Mesenchymal stem cell (in vitro differentiated cells and primary cell): ENCODE measurements around the gene RAB11FIP4.

Experiments
- DNase-seq: peaks from one replicate; pipeline ENCODE4 v3.0.0-alpha.2; 2013
- H2AFZ ChIP-seq: one replicate; pipeline ENCODE4 v1.6.1; 2013; ENCODE audit warnings: low read depth, mild to moderate bottlenecking, control low read depth, inconsistent platforms, low read length, moderate library complexity
- H2AK5ac ChIP-seq: 2 replicates; pipeline ENCODE4 v1.6.1; 2013; ENCODE audit warnings: low read length, moderate library complexity, mild to moderate bottlenecking, inconsistent platforms; ENCODE audit not compliant: severe bottlenecking
- H2BK120ac ChIP-seq: one replicate; pipeline ENCODE4 v1.6.1; 2013; ENCODE audit warnings: low read depth, mild to moderate bottlenecking, inconsistent platforms, low read length, moderate library complexity
- H2BK12ac ChIP-seq, 2 experiments: one replicate each; pipeline ENCODE4 v1.6.1; 2013; ENCODE audit warnings: inconsistent platforms in 2 of 2, low read length in 2 of 2, mild to moderate bottlenecking in 2 of 2, moderate library complexity in 2 of 2, control low read depth in 1 of 2
- H2BK15ac ChIP-seq: one replicate; pipeline ENCODE4 v1.6.1; 2013; ENCODE audit warnings: mild to moderate bottlenecking, low read depth, inconsistent platforms; ENCODE audit not compliant: poor library complexity, severe bottlenecking
- H2BK5ac ChIP-seq: 2 replicates; pipeline ENCODE4 v1.6.1; 2013; ENCODE audit warnings: low read depth, mild to moderate bottlenecking, low read length, control low read depth, inconsistent platforms; ENCODE audit not compliant: poor library complexity, severe bottlenecking
- H3K14ac ChIP-seq, 2 experiments: one replicate each; pipeline ENCODE4 v1.6.1; 2013; ENCODE audit warnings: inconsistent platforms in 2 of 2, low read length in 2 of 2, control low read depth in 1 of 2, mild to moderate bottlenecking in 1 of 2, moderate library complexity in 1 of 2
- H3K18ac ChIP-seq, 2 experiments: one replicate each; pipeline ENCODE4 v1.6.1; 2013; ENCODE audit warnings: inconsistent platforms in 2 of 2, low read length in 2 of 2, control low read depth in 1 of 2, low read depth in 1 of 2, mild to moderate bottlenecking in 1 of 2
- H3K23ac ChIP-seq, 2 experiments: one replicate each; pipeline ENCODE4 v1.6.1; 2013; ENCODE audit warnings: inconsistent platforms in 2 of 2, low read length in 2 of 2, mild to moderate bottlenecking in 2 of 2, moderate library complexity in 2 of 2, control low read depth in 1 of 2
- H3K27ac ChIP-seq: 2 replicates; pipeline ENCODE4 v1.5.1; 2013; ENCODE audit warnings: mild to moderate bottlenecking, moderate library complexity, low read length, control low read depth, inconsistent platforms; ENCODE audit not compliant: poor library complexity, severe bottlenecking
- H3K27me3 ChIP-seq, 2 experiments: 2 replicates each; pipeline versions ENCODE4 v1.6.1 to v1.7.0; 2013; ENCODE audit warnings: low read length in 2 of 2, mild to moderate bottlenecking in 2 of 2, moderate library complexity in 2 of 2, control low read depth in 1 of 2, inconsistent platforms in 1 of 2; ENCODE audit not compliant: control insufficient read depth in 1 of 2, insufficient read depth in 1 of 2
- H3K36me3 ChIP-seq, 2 experiments: 2 replicates each; pipeline versions ENCODE4 v1.6.1 to v1.7.0; 2013; ENCODE audit warnings: low read length in 2 of 2, control low read depth in 1 of 2, inconsistent platforms in 1 of 2, low read depth in 1 of 2, mild to moderate bottlenecking in 1 of 2; ENCODE audit not compliant: insufficient read depth in 2 of 2, control insufficient read depth in 1 of 2
- H3K4ac ChIP-seq, 2 experiments: one replicate each; pipeline ENCODE4 v1.6.1; 2013; ENCODE audit warnings: inconsistent platforms in 2 of 2, low read length in 2 of 2, mild to moderate bottlenecking in 2 of 2, moderate library complexity in 2 of 2, control low read depth in 1 of 2, low read depth in 1 of 2
- H3K4me1 ChIP-seq: 2 replicates; pipeline ENCODE4 v1.6.1; 2013; ENCODE audit warnings: low read depth, low read length, control low read depth; ENCODE audit not compliant: control insufficient read depth, insufficient read depth
- H3K4me2 ChIP-seq: 2 replicates; pipeline ENCODE4 v1.6.1; 2013; ENCODE audit warnings: low read length, mild to moderate bottlenecking, inconsistent platforms; ENCODE audit not compliant: poor library complexity, severe bottlenecking
- H3K4me3 ChIP-seq, 2 experiments: 2 replicates each; pipeline versions ENCODE4 v1.5.1 to v1.7.0; 2013; ENCODE audit warnings: low read length in 2 of 2, mild to moderate bottlenecking in 2 of 2, control low read depth in 1 of 2, low read depth in 1 of 2; ENCODE audit not compliant: insufficient read depth in 1 of 2
- H3K79me1 ChIP-seq: replicated peaks from 2 replicates; pipeline ENCODE4 v1.6.1; 2013; ENCODE audit warnings: mild to moderate bottlenecking, control low read depth, low read length, inconsistent platforms; ENCODE audit not compliant: poor library complexity, severe bottlenecking
- H3K9ac ChIP-seq: 2 replicates; pipeline ENCODE4 v1.7.0; 2013; ENCODE audit warnings: mild to moderate bottlenecking, low read length, moderate library complexity
- H3K9me3 ChIP-seq: 2 replicates; pipeline ENCODE4 v1.7.0; 2013; ENCODE audit warnings: mild to moderate bottlenecking, low read length; ENCODE audit not compliant: control insufficient read depth
- H4K8ac ChIP-seq: one replicate; pipeline ENCODE4 v1.6.1; 2013; ENCODE audit warnings: inconsistent platforms, mild to moderate bottlenecking, low read length, moderate library complexity
- H4K91ac ChIP-seq: one replicate; pipeline ENCODE4 v1.6.1; 2013; ENCODE audit warnings: mild to moderate bottlenecking, low read length, inconsistent platforms
- WGBS: methylation state at CpG from one replicate; pipeline ENCODE4 v1.1.7; 2013; ENCODE audit warnings: mixed read lengths; 5-methylcytosine and 5-hydroxymethylcytosine counted together

Gene RAB11FIP4

GRCh38 chr17:31491376-31492131, 100.1 kb downstream of the RAB11FIP4 start:
- Histone ChIP-seq H2BK12ac (no peak overlapping the region), H3K27me3 (peaks cover 75 to 86% of the 10 kb centered on the region in 2 experiments), H3K4me1 (peaks cover 13% of the 10 kb centered on the region), H2AFZ (no peak overlapping the region), H3K36me3 (no peaks in the 10 kb centered on the region), H3K14ac (no peak overlapping the region), H3K27ac (no peak overlapping the region), H3K9me3 (no peaks in the 10 kb centered on the region), H3K79me1 (no peaks in the 10 kb centered on the region), H3K18ac (no peak overlapping the region), H3K9ac (no peak overlapping the region), H2BK120ac (no peak overlapping the region), H2BK5ac (no peak overlapping the region), H3K23ac (no peak overlapping the region), H2AK5ac (no peak overlapping the region), H3K4me2 (no peak overlapping the region), H3K4me3 (no peak overlapping the region), H4K91ac (no peak overlapping the region), H2BK15ac (no peak overlapping the region), H3K4ac (no peak overlapping the region), H4K8ac (no peak overlapping the region)
- no peak for DNase-seq
- 68% methylated on average over 18 of the region's 18 CpGs for WGBS

DNA sequence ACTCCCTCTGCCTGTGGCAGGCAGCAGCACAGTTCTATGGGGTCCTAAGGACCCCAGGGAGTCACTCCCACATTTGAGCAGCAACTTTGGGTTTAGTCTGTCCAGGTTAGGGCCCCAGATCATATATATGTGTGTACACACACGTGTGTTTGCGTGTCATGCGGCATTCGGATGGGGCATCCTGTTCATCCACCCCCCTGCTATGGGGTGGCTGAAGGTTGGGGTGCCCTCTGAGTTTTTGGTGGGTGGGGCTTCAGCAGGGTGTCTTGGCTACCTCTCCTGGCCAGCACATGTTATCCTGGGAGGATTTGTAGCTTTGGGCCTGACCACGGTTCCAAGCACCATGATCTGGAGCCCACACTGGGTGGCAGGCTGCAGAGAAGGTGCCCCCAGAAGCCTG, 100.7 kb downstream of the RAB11FIP4 start:
- no peaks in the 10 kb centered on the region for H3K79me1 ChIP-seq
- H3K18ac ChIP-seq: no peak overlapping the region
- WGBS: 89% methylated on average over 5 of the region's 5 CpGs
- no peak overlapping the region for H3K9ac ChIP-seq
- no peak overlapping the region for H3K4me3 ChIP-seq
- no peak overlapping the region for H2BK15ac ChIP-seq
- H2BK120ac ChIP-seq: no peak overlapping the region
- H3K4me1 ChIP-seq: peaks cover 13% of the 10 kb centered on the region
- no peak overlapping the region for H2AK5ac ChIP-seq
- H4K91ac ChIP-seq: no peak overlapping the region
- H3K4ac ChIP-seq: no peak overlapping the region
- peaks cover 71 to 85% of the 10 kb centered on the region in 2 experiments for H3K27me3 ChIP-seq
- no peaks in the 10 kb centered on the region for H3K36me3 ChIP-seq
- H3K4me2 ChIP-seq: no peak overlapping the region
- H3K23ac ChIP-seq: no peak overlapping the region
- no peak overlapping the region for H2BK5ac ChIP-seq
- no peak overlapping the region for H4K8ac ChIP-seq
- no peak overlapping the region for H2BK12ac ChIP-seq
- no peak for DNase-seq
- H2AFZ ChIP-seq: no peak overlapping the region
- no peaks in the 10 kb centered on the region for H3K9me3 ChIP-seq
- H3K14ac ChIP-seq: no peak overlapping the region
- no peak overlapping the region for H3K27ac ChIP-seq

GRCh38 chr17:31492880-31493655, 101.6 kb downstream of the RAB11FIP4 start:
- H2BK120ac ChIP-seq: no peak overlapping the region
- H3K27ac ChIP-seq: no peak overlapping the region
- H4K8ac ChIP-seq: no peak overlapping the region
- H2AK5ac ChIP-seq: no peak overlapping the region
- no peak overlapping the region for H3K4me3 ChIP-seq
- no peaks in the 10 kb centered on the region for H3K79me1 ChIP-seq
- H3K27me3 ChIP-seq: peaks cover 77 to 89% of the 10 kb centered on the region in 2 experiments
- H2AFZ ChIP-seq: no peak overlapping the region
- no peak overlapping the region for H3K18ac ChIP-seq
- 83% methylated on average over 10 of the region's 11 CpGs for WGBS
- no peak overlapping the region for H2BK15ac ChIP-seq
- H2BK12ac ChIP-seq: no peak overlapping the region
- H3K9me3 ChIP-seq: no peaks in the 10 kb centered on the region
- no peak for DNase-seq
- no peak overlapping the region for H2BK5ac ChIP-seq
- H3K9ac ChIP-seq: no peak overlapping the region
- no peak overlapping the region for H3K4me2 ChIP-seq
- no peak overlapping the region for H4K91ac ChIP-seq
- no peak overlapping the region for H3K4ac ChIP-seq
- no peaks in the 10 kb centered on the region for H3K36me3 ChIP-seq
- H3K14ac ChIP-seq: no peak overlapping the region
- H3K23ac ChIP-seq: no peak overlapping the region
- peaks cover 8% of the 10 kb centered on the region for H3K4me1 ChIP-seq

- H2BK5ac ChIP-seq: no peak overlapping the region
- 82% methylated on average over 9 of the region's 9 CpGs for WGBS
- no peak overlapping the region for H3K18ac ChIP-seq
- H3K14ac ChIP-seq: no peak overlapping the region
- H2BK15ac ChIP-seq: no peak overlapping the region
- no peak overlapping the region for H2BK12ac ChIP-seq
- no peak overlapping the region for H3K4ac ChIP-seq
- H2AK5ac ChIP-seq: no peak overlapping the region
- no peak overlapping the region for H3K23ac ChIP-seq
- no peak for DNase-seq
- no peak overlapping the region for H4K8ac ChIP-seq
- no peak overlapping the region for H3K4me3 ChIP-seq
- no peaks in the 10 kb centered on the region for H3K79me1 ChIP-seq
- no peak overlapping the region for H2AFZ ChIP-seq
- peaks cover 79 to 89% of the 10 kb centered on the region in 2 experiments for H3K27me3 ChIP-seq
- H2BK120ac ChIP-seq: no peak overlapping the region
- H3K9me3 ChIP-seq: no peaks in the 10 kb centered on the region
- no peaks in the 10 kb centered on the region for H3K36me3 ChIP-seq
- peaks cover 2% of the 10 kb centered on the region for H3K4me1 ChIP-seq
- H3K27ac ChIP-seq: no peak overlapping the region
- no peak overlapping the region for H4K91ac ChIP-seq
- H3K4me2 ChIP-seq: no peak overlapping the region
- no peak overlapping the region for H3K9ac ChIP-seq
These were observed 102.2 kb downstream of the RAB11FIP4 start for GRCh38 chr17:31493656-31494155.
